ENCODE measurements around the gene TMPRSS3. TPM values are rescaled to one million over a fixed set of nuclear protein-coding genes. Genes with fewer than 3 reads are reported as not detected.

The TMPRSS3 gene
- total RNA-seq, 1 donor, result not detected

DNA sequence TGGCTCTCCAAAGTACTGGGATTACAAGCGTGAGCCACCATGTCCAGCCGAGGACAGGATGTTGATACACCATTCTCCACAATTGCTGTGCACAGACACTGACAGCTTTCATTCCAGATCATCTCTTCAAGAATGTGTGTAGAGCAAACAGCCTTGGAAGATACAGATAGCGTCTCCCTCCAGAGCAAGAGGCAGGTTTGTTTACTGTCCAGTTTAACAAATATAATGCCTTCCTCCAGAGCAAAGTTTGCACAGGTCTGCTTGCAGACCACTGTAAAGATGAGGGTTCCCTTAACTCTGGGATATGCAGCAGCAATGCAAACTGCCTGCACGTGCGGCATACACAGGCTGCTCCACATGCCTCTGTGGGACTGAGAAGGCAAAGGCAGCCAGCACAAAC, 4.6 kb downstream of the TMPRSS3 start:
- no peak overlapping the region for H3K4me3 ChIP-seq (ENCODE audit: low read depth, low read length)
- TF ChIP-seq, protein P1, sequence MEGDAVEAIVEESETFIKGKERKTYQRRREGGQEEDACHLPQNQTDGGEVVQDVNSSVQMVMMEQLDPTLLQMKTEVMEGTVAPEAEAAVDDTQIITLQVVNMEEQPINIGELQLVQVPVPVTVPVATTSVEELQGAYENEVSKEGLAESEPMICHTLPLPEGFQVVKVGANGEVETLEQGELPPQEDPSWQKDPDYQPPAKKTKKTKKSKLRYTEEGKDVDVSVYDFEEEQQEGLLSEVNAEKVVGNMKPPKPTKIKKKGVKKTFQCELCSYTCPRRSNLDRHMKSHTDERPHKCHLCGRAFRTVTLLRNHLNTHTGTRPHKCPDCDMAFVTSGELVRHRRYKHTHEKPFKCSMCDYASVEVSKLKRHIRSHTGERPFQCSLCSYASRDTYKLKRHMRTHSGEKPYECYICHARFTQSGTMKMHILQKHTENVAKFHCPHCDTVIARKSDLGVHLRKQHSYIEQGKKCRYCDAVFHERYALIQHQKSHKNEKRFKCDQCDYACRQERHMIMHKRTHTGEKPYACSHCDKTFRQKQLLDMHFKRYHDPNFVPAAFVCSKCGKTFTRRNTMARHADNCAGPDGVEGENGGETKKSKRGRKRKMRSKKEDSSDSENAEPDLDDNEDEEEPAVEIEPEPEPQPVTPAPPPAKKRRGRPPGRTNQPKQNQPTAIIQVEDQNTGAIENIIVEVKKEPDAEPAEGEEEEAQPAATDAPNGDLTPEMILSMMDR (IDR thresholded peaks at IDR 0.05; ENCODE audit: insufficient read depth, low read depth, low read length), result no peak
- DNase-seq (ENCODE audit: low read depth), result no peak

DNA sequence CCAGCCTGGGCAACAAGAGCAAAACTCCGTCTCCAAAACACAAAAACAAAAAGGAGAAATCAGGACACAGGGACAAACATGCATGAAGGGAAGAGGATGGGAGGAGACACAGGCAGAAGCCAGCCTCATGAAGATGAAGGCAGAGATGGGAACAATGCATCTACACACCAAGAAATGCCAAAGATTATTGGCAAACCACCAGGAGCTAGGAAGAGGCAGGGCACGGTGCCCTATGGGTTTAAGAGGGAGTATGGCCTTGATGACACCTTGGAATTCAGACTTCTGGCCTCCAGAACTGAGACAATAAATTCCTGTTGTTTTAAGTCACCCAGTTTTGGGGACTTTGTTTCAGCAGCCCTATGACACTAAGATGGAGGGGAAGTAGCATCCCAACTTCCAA, 5.2 kb downstream of the TMPRSS3 start:
- no peak for DNase-seq (ENCODE audit: low read depth)
- TF ChIP-seq, protein P1 (IDR thresholded peaks at IDR 0.05; ENCODE audit: insufficient read depth, low read depth, low read length), result no peak
- no peak overlapping the region for H3K4me3 ChIP-seq (ENCODE audit: low read depth, low read length)

DNA sequence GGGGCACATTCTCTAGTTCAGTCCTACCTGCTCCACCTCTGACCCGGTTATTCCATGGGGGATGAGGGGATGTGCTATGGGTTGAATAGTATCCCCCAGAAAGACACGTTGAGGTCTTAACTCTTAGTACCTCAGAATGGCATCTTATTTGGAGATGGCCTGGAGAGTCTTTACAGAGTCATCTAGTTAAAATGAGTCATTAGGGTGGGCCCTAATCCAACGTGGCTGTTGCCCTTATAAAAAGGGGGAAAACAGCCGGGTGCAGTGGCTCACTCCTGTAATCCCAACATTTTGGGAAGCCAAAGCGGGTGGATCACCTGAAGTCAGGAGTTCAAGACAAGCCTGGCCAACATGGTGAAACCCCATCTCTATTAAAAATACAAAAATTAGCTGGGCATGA, 5.7 kb downstream of the TMPRSS3 start:
- no peak overlapping the region for H3K4me3 ChIP-seq (ENCODE audit: low read depth, low read length)
- TF ChIP-seq, protein P1 (IDR thresholded peaks at IDR 0.05; ENCODE audit: insufficient read depth, low read depth, low read length), result no peak
- no peak for DNase-seq (ENCODE audit: low read depth)

DNA sequence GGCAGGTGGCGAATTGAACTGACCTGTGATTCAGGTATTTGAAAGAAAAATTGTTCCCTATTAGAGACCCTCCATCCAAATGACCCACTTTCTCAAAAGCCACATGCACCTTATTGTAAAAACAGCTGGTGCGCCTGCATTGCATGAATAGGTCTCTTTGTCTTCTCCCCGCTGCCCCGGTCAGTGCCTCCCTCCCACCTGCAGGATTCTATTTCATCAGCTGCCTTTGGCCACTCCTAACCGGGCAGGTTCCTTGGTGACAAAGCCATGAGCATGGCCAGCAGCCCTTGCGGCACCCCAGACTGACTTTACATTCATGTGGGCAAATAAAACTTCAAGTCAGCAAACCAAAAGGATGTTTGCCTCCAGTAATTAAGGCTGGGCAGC, 6.4 kb downstream of the TMPRSS3 start:
- TF ChIP-seq, protein P1 (IDR thresholded peaks at IDR 0.05; ENCODE audit: insufficient read depth, low read depth, low read length), result no peak
- DNase-seq (ENCODE audit: low read depth), result no peak
- H3K4me3 ChIP-seq (ENCODE audit: low read depth, low read length), result no peak overlapping the region

DNA sequence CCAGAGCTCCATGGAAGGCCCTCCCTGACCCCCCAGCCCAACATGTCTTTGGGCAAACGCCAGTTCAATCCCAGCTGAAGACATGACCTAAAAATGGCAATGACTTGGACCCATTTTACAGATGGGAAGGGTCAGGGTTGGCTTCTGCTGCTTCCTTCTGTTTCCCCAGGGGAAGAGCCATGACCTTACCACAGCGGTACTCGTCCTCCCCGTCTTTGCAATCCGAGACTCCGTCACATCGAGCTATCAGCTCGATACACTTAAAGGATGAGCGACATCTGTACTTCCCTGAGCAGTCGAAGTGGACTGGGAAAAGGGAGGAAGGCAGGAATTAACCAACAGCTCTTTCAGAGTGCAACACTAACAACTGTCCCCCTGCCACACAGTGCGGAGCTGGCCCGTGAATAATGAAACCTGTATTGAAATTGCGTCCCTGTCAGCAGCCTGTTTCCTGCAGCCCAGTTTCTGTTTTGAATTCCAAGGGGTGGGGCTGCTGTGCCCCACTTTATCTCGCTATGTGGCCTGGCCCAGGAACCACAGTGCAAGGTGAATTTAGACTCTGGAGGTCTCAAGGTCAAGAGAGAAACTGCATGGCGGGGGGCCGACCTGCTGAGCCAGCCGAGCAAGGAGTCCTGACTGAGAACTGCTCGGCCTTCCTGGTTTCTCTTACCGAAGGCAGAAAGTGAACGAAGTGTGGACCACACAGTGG, 7.0 kb downstream of the TMPRSS3 start:
- DNase-seq (ENCODE audit: low read depth), result no peak
- no peak overlapping the region for H3K4me3 ChIP-seq (ENCODE audit: low read depth, low read length)
- TF ChIP-seq, protein P1 (IDR thresholded peaks at IDR 0.05; ENCODE audit: insufficient read depth, low read depth, low read length), result no peak

DNA sequence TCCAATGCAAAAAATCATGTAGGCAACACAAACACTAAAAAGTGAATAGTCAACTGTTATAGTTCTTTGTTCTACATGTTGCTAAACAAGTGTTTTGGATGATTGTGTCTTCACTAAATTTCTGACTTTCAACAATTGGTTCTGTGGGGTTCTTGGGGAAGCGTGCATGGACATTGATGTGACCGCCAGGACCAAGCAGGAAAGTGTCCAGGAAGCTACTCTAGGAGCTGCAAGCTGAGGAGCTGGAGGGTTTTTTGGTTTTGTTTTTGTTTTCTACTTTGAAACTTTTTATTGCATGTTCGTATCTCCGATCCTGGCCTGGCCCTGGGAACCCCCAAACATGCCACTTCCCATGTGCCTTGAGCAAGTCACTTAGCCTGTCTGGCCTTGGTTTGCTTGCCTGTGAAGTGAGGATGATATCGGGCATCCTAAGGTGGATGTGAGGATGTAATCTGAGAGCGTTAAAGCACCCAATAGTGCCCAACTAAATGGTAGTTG, 8.0 kb downstream of the TMPRSS3 start:
- TF ChIP-seq, protein P1 (IDR thresholded peaks at IDR 0.05; ENCODE audit: insufficient read depth, low read depth, low read length), result no peak
- H3K4me3 ChIP-seq (ENCODE audit: low read depth, low read length), result no peak overlapping the region
- no peak for DNase-seq (ENCODE audit: low read depth)

DNA sequence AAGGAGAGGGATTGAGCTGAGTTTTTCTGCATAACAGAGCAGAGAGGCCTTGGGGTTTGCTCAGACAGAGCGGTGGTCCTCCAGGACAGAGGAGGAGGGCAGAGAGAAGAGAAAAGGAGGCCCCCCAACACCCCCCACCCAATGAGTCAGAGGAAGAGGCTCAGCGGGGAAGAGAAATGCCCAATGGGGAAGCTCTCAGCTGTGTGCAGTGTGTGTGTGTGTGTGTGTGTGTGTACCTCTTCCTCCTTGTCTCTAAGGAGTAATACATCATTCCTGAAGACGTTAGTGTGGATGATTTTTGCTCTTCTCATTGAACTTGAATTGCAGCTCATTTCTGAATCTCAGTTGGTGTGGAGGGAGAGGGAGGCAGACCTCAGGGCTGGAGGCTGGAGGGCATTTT, 8.7 kb downstream of the TMPRSS3 start:
- no peak overlapping the region for H3K4me3 ChIP-seq (ENCODE audit: low read depth, low read length)
- TF ChIP-seq, protein P1 (IDR thresholded peaks at IDR 0.05; ENCODE audit: insufficient read depth, low read depth, low read length), result no peak
- DNase-seq (ENCODE audit: low read depth), result no peak

Measured in fibroblast of villous mesenchyme (primary cell).